GM12864 (cell line): ENCODE results near the gene C19orf85.

Source experiments
- DNase-seq: peaks from one replicate; pipeline ENCODE4 v3.0.0-alpha.2; 2011; ENCODE audit warnings: low read depth
- H3K4me3 ChIP-seq: 2 replicates; pipeline ENCODE4 v1.5.1; 2011; ENCODE audit warnings: mild to moderate bottlenecking, low read depth, low read length, control low read depth
- CTCF ChIP-seq: IDR thresholded peaks from 2 replicates; pipeline ENCODE4 v1.5.1; 2011; ENCODE audit warnings: low read depth, mild to moderate bottlenecking, moderate library complexity, low read length, control low read depth, inconsistent platforms; ENCODE audit errors: missing control alignments

Gene C19orf85

GRCh38 chr19:55455576-55456235, 8.8 kb downstream of the C19orf85 start:
- no peak for DNase-seq
- TF ChIP-seq CTCF: no peak

GRCh38 chr19:55454787-55455243, 9.7 kb downstream of the C19orf85 start:
- DNase-seq: no peak

More at GRCh38 chr19:55455576-55456235, 8.8 kb downstream of the C19orf85 start:
- H3K4me3 ChIP-seq: no peak overlapping the region

GRCh38 chr19:55453511-55454260, 10.9 kb downstream of the C19orf85 start:
- no peak for TF ChIP-seq CTCF
- DNase-seq: no peak
- no peak overlapping the region for H3K4me3 ChIP-seq

More at GRCh38 chr19:55454787-55455243, 9.7 kb downstream of the C19orf85 start:
- no peak overlapping the region for H3K4me3 ChIP-seq
- TF ChIP-seq CTCF: peak; percentile 75

GRCh38 chr19:55452749-55453346, 11.7 kb downstream of the C19orf85 start:
- no peak for TF ChIP-seq CTCF
- no peak overlapping the region for H3K4me3 ChIP-seq
- no peak for DNase-seq

- no peak overlapping the region for H3K4me3 ChIP-seq
- DNase-seq: no peak
- TF ChIP-seq CTCF: no peak
Observed at GRCh38 chr19:55451965-55452748, 12.4 kb downstream of the C19orf85 start.

GRCh38 chr19:55451163-55451964, 13.2 kb downstream of the C19orf85 start:
- no peak for TF ChIP-seq CTCF
- no peak for DNase-seq
- no peak overlapping the region for H3K4me3 ChIP-seq
